Stimulated activated CD8-positive, alpha-beta memory T cell treated with anti-CD3 and anti-CD28 coated beads, Interleukin-4, amount 100 ng/mL, for 24 hours (primary cell): ENCODE results near the gene FADS6.

ENCODE experiments used
- DNase-seq: peaks from one replicate; pipeline ENCODE4 v3.0.0-alpha.2; 2020; ENCODE audit warnings: low read depth

The FADS6 gene, protein sequence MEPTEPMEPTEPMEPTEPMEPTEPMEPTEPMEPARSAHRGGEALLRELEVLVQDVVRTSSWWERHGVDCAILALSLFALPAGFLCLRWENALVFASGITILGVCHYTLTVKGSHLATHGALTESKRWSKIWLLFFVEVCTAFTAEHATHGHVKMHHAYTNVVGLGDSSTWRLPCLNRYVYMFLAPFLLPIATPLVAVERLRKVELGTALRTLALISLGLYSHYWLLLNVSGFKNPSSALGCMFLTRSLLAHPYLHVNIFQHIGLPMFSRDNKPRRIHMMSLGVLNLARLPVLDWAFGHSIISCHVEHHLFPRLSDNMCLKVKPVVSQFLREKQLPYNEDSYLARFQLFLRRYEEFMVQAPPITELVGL

DNA sequence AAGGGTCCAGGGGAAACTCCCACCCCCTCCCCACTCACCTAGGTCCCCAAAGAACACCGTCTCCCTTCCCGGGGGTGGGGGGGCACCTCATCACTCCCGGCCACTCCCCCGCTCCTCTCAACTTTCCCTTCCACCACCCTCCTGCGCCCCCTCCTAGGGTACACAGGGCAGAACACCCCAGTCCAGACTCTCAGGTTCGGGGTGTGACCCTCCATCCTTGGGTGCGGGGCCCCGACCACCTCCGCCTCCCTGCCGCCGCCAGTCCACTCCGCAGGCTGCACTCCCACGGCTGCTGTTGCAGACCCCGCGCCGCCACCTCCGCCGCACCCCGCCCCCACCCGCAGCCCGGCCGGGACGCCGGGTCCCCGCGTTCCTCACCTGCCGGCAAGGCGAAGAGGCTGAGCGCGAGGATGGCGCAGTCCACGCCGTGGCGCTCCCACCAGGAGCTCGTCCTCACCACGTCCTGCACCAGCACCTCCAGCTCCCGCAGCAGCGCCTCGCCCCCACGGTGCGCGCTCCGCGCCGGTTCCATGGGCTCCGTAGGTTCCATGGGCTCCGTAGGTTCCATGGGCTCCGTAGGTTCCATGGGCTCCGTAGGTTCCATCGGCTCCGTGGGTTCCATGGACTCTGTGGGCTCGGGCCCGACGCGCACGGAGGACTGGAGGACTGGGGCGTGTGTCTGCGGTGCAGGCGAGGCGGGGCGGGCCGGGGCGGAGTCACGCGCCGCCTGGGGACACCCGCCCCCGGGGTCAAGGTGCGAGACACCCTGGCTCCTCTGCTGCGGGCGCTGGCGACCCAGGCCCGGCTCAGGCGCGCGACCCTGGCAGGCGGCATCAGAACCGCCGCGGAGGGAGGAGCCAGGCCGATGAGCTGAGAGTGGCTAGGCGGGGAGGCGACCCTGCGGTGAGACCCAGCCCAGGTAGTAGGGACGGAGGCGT, at the start of gene FADS6:
TSS of gene FADS6 (minus strand) at position 660 of the 938 bp plus-strand sequence. CDS start at position 622, 38 bp downstream.
- no peak for DNase-seq

DNA sequence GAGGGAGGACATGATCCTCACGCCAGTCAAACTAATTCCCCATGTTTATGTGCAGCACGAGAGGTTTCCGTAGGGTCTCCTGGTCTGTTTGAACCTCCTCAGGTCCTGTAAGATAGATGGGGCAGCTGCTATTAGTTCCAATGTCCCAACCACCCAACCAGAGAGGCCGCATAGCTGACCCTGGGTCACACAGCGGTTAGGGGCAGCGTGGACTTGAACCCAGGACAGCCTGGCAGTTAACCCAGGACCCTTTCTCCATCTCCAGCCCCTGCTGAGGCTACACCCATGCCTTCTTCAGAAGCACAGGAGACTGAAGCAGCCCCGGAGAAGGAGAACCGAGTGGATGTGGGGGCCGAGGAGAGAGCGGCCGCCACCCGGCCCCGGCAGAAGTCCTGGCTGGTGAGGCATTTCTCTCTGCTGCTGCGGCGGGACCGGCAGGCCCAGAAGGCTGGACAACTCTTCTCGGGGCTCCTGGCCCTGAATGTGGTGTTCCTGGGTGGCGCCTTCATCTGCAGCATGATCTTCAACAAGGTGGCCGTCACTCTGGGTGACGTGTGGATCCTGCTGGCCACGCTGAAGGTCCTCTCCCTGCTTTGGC, 47.8 kb upstream of the FADS6 start:
- DNase-seq: no peak

DNA sequence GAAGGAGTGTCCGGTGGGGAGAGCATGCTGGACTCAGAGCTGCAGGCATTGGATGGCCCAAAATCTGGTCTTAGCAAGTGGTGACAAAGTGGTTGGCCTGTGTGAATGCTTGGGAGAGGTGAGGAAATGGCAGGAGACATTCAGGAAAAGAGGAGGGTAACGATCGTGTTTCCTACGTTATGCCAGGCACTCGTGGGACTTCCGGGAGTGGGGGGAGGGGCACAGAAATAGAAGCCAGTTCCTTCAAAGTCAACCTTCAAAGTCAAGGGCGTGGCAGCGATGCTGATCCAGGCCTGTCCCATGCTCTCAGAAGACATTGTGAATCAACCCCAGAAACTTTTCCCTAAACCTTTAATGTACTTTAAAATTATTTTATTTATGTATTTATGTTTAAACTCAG, 46.1 kb upstream of the FADS6 start:
- no peak for DNase-seq

DNA sequence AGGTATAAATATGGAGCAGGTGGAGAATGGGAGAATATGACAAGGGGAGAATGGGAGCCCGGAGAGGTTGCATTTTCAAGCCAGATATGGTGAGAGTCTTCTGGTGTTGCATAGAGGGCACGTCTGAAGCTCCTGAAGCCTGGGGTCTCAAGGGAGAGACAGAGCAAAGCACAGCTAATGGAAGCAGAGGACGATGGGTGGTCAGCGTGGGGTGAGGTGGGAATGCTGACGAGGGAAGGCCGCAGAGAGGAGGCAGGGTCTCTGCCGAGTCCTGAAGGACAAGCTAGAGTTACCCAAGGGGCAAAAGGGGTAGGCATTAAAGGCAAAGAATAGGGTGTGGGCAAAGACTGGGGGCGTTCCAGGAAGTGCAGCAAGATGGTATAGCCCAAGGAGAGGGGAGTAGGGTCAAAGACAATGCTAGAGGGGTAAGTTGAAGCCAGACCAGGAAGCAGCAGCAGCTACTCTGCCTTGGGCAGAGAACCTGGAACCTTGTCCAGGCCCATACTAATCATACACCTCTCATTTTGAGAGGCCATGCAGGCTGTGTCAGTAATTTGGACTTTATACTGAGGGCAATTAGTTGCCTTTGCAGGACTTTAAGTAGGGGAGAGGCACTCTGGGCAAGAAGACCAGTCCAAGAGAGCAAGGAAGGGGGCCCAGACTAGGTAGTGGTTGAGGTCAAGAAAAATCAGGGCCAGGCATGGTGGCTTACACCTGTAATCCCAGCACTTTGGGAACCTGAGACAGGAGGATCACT, 44.9 kb upstream of the FADS6 start:
- DNase-seq: no peak

DNA sequence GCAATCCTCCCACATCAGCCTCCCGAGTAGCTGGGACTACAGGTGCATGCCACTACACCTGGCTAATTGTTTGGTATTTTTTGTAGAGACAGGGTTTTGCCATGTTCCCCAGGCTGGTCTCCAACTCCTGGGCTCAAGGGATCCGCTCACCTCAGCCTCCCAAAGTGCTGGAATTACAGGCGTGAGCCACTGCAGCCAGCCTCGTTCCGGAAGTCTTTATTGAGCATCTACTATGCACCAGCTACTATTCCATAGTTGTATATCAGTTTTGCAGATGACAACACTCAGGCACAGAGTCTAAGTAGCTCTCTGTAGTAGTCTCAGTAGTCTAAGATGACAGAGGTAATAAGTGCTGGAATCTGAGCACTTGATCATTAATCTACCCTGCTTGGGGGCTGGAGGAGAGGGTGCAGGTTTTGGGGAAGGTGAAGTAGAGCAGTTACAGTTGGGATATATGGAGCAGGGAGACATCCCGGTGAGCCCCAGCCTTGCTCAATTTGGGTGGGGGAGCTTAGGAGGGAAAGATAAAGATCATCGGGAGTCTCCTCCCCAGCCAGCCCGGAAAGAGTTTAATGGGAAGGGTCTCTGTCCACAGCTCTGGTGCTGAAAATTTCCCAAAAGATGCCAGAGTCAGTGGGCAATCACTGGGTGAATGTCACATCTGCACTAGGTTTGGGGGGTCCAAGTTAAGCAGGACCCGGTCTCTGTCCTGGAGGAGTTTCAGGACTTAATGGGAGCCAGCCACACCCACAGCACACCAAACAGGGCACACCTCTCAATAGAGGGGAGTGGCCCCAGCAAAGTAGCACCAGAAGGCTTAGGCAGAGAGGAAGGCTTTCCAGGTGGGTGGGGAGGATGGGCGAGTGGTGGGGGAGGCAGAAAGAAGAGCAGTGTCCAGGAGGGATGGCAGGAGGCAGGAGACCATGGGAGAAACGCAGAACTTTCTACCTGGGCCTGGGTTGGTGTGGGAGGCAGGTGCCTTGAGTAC, 43.9 kb upstream of the FADS6 start:
- no peak for DNase-seq

DNA sequence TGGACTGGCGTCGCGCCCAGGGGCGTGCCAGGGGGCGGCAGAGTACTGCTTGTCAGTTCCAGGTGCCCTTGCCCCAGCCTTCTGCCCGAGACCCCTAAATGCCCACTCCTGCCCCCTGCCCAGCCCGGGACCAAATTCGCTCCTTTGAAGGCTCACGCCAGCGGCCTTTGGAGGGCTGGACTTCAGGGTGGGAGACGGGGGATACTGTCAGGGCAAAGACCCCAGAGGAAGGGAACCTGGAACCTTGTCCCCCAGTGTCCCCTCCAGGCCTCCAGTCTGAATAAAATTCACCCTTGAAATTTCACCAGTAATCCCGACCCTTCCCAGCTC, 43.0 kb upstream of the FADS6 start:
- DNase-seq: no peak

DNA sequence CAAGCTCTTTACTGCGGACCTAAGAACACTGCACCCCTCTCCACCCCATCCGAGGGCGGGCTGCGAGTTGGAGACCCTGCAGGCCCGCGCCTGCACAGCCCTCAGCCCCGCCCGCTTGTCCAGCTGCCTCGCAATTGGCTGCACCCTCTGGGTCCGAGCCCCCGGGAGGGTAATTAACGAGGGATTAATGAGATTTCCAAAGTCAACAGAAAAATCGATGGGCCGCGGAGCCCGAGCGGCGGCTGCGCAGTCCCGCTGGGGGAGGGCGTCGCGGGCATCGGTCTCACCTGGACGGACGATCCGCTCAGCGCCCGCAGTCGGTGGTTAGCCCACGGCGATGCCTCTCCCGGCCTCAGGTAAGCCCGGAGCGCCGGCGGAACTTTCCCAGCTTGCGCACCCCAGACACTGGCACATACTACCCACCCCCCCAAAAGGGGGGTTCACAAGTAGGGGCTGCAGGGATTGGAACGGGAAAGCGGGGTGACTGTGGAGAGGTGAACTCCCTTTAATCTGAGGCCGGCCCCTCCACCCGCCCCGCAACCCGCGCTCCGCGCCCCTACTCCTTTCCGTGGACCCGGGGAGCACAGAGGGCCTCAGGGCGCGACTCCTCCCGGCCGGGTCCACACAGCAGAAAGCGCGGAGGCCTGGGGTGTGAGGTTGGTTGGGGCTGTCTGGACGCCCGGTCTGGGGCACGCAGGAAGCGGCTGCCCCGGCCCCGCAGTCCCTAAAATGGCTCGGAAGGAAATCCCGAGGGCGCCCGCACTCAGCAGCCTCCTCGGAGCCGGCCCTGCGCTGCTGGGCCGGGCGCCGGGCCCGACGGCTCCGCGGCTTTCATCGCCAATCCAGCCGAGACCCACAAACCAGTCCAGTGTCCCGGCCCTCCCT, 42.4 kb upstream of the FADS6 start, which contains the start of gene OTOP3:
TSS of gene OTOP3 (plus strand) at position 314 of the 885 bp plus-strand sequence. CDS start at position 338, 24 bp downstream.
- DNase-seq: no peak

DNA sequence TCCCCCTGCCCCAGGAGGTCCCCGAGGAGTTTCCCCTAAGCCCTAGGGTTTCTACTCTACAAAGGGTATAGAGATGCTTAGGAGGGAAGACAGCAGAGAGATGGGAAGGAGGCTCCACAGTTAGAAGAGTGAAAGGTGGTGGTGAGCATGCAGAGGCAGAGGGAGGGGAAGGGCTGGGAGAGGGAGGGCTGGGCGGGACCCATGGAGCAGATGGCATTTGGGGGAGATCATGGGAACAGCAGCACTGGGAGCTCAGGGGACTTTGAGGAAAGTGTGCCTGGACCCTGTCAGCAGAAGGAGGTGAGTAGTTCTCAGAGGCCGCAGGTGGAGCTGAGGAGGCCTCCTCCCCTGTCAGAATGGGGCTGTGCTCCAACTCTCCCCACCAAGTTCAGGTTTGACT, 41.6 kb upstream of the FADS6 start:
- DNase-seq: no peak

DNA sequence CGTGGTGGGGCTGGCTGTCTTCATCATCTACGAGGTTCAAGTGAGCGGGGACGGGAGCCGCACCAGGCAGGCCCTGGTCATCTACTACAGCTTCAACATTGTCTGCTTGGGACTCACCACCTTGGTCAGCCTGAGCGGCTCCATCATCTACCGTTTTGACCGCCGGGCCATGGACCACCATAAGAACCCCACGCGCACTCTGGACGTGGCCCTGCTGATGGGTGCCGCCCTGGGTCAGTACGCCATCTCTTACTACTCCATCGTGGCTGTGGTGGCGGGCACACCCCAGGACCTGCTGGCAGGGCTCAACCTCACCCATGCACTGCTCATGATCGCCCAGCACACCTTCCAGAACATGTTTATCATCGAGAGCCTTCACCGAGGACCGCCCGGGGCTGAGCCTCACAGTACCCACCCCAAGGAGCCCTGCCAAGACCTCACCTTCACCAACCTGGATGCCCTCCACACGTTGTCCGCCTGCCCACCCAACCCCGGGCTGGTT, 37.2 kb upstream of the FADS6 start:
- no peak for DNase-seq

DNA sequence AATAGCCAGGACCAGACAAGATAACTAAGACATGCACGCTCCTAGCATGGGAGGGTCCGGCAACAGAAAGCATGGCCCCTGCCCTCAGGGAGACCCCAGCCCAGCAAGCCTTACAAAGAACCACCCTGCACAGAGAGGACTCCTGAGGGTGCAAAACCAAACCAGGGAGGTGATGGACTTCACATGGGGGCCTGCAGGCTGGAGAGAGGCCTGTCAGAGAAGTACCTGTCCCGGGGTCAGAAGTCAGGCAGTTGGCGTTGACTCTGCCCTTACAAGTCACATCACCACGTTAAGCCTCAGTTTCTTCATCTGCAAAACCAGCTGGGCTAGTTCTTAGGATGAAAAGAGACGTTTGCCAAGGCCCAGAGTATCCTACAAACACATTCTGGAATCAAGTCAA, 35.4 kb upstream of the FADS6 start:
- DNase-seq: no peak

DNA sequence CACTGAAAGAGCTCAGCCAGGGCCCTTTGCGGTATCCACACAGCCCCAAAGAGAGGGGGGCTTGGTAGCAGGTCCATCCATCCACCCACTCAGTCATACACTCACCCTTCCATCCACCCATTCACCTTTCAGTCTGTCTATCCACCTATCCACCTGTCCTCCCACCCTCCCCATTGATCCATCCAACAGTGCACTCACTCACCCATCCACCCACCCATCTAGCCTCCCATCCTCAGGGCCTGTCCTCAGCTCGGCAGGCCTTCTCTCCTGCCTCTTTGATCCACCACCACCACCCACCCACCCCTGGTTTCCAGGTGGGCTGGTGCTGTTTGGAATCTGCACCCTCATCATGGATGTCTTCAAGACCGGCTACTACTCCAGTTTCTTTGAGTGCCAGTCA, 31.8 kb upstream of the FADS6 start:
- no peak for DNase-seq

DNA sequence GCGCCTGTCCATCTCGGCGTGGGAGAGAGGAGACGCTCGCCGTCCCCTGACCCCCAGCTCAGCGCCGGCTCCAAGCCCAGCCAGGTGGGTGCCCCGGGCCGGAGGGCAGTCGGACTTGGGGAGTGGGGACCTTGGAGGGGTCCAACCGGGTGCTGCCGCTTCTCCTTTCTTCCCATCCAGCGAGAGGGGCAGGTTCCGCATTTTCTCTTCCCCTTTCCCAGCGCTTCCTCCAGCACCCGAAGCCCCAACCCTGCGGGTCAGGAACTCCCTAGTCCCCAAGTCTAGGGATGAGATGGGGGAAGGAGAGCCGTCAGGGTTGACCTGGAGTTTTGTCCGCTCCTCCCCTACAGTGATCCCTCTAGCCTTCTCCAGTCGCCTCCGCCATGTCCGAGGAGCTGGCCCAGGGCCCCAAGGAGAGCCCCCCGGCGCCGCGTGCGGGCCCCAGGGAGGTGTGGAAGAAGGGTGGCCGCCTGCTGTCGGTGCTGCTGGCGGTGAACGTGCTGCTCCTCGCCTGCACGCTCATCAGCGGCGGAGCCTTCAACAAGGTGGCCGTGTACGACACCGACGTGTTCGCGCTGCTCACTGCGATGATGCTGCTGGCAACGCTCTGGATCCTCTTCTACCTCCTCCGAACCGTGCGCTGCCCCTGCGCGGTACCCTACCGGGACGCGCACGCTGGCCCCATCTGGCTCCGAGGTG, 31.0 kb upstream of the FADS6 start, which contains the start of gene OTOP2:
TSS of gene OTOP2 (plus strand) at position 24 of the 699 bp plus-strand sequence. CDS start at position 384, 360 bp downstream.
- no peak for DNase-seq

DNA sequence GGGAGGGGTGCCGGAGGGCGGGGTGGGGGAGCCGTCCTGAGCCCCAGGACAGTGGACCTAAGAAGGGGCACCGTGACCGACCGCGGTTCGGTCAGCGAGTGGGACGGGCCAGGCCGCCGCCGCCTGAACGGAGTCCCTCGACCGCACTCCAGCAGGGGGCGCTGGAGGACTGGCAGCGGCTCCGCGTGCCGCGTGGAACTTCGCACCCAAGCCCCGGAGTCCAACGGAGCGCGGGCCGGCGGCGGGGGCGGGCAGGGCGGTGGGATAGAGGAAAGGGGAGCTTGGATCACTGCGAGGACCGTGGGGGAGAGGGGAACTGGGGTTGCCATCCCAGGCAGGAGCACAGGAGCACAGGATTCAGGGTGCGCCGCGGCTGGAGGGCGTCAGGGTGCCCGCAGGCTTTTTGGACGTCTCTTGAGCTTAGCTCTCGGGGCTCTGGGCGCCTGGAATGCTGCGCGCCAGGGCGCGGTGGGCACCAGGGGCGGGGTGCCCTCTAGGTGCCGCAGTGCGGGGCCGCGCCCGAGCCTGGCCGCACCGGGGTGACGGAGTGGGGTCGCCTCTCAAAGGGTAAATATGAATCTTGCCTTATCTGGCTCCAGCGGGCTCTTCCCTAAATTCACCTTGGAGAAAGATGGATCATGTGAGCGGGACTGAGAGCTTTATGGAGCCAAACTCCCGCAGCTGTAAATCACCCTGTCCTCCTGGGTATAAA, 30.3 kb upstream of the FADS6 start:
- DNase-seq: peak; percentile 60

DNA sequence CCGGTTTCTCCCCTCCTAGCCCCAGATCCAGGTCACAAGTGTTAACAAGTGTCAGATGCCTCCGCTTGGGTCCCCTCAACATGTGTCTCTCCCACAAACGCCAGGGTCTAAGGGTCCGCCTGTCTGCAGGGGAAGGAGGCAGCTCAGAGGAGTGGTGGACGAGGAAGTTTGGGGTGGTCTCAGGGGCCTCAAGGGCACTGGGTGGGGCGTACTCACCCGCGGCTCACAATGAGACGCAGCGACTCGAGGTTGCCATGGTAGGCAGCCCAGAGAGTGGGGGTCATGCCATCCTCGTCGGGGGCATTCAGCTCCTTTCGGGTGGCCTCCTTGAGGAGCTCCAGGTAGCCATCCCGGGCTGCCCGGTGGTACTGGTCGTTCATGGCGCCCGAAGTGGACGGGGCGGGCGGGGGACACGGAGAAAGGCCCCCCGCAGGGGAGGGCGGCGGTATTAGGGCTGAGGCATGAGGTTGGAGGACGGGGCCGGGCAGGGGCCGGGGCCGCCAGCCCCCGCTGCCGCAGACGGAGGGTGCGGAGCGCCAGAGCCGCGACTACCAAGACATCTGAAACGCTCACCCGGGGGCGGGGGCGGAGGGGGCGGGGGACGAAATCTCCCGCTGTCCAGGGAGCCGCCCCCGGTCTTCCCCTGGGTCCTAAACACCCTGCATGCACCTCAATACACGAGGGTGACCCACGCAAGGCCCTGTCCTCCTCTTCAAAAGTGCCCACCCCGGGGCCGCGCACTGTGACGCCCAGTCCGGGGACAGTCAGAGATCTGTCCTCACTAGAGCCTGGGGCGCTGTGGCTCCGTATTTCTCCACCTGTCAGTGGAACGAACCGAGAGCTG, 29.5 kb upstream of the FADS6 start, which contains the start of gene USH1G:
TSS of gene USH1G (minus strand) at position 562 of the 844 bp plus-strand sequence. CDS start at position 380, 182 bp downstream.
- no peak for DNase-seq

DNA sequence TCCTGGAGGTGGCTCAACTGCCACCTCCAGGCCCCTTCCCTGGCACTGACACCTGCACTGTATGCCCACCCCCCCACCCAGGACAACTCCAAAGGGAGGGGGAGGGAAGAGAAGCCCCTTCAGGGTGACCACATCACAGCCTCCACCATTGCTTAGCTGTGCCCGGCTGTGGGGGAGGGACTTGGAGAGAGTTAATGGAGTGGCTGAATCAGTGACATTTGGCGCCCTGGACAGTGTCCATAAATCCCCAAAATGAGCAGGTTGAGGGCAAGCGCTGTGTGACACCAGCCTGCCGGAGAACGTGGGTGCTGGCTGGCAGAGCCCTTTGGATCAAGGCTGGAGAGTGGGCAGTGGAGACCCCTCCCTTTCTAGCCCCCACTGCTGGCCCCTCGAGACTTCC, 28.7 kb upstream of the FADS6 start:
- DNase-seq: no peak

DNA sequence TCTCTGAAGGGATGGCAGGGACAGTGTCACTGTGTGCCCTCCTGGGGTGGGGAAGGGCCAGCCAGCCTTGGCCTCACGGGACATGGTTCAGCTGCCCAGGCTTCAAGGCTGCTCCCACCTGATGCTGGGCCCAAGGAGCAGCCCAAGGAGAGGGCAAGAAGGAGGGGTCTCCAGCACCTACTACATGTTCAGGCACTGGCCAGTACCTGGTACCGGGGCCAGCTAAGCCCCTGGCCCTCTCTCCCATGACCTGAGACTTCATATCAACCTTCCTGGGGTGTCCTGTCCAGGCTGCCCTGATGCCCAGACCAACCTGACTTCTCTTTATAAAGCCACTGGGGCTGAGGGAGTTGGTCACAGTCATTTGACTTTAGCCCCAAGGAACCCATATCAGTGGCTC, 28.3 kb upstream of the FADS6 start:
- no peak for DNase-seq
